Measurements from ENCODE around the gene KDM4C.

- no peak for TF ChIP-seq MAX (IDR thresholded peaks at IDR 0.05)
- TF ChIP-seq FOXM1 (IDR thresholded peaks at IDR 0.05; ENCODE audit: borderline replicate concordance, low read depth): no peak
- TF ChIP-seq CEBPB (IDR thresholded peaks at IDR 0.05): no peak
- no peak for TF ChIP-seq RAD21 (IDR thresholded peaks at IDR 0.05; ENCODE audit: low read depth)
- TF ChIP-seq TEAD4 (IDR thresholded peaks at IDR 0.05): no peak
- no peak for TF ChIP-seq ZBTB7A (IDR thresholded peaks at IDR 0.05; ENCODE audit: low read depth)
- TF ChIP-seq TCF12 (IDR thresholded peaks at IDR 0.05; ENCODE audit: low read depth): no peak
- TF ChIP-seq NFIC (IDR thresholded peaks at IDR 0.05): no peak
- no peak for TF ChIP-seq YY1 (IDR thresholded peaks at IDR 0.05; ENCODE audit: low read depth)
- TF ChIP-seq REST (IDR thresholded peaks at IDR 0.05; ENCODE audit: low read depth): no peak
- no peak for TF ChIP-seq EGR1 (IDR thresholded peaks at IDR 0.05)
Observed at GRCh38 chr9:6899274-6899673, 141.5 kb downstream of the KDM4C start.
